Liver (tissue), 9 donors: ENCODE data around the gene PGAM1. TPM values are rescaled to one million over a fixed set of nuclear protein-coding genes. Genes with fewer than 3 reads are reported as not detected.

Experiments used
- DNase-seq: peaks from one replicate; pipeline ENCODE4 v3.0.0-alpha.2; 2017; ENCODE audit warnings: low spot score
- H3K27ac ChIP-seq, 2 donors: one replicate each; pipeline ENCODE4 v1.7.0; 2013; ENCODE audit warnings: inconsistent platforms in 2 of 2, low read length in 2 of 2, control low read depth in 1 of 2, low read depth in 1 of 2, mild to moderate bottlenecking in 1 of 2
- H3K27me3 ChIP-seq, 4 donors: one replicate each; pipeline versions ENCODE4 v1.6.1 to v1.7.0; 2013; ENCODE audit warnings: low read length in 3 of 4, inconsistent platforms in 1 of 4, mild to moderate bottlenecking in 1 of 4, moderate library complexity in 1 of 4; ENCODE audit not compliant: control insufficient read depth in 4 of 4, insufficient read depth in 4 of 4
- H3K36me3 ChIP-seq, 4 donors: one replicate each; pipeline versions ENCODE4 v1.6.1 to v1.7.0; 2013; ENCODE audit warnings: low read length in 3 of 4, mild to moderate bottlenecking in 3 of 4, low read depth in 1 of 4, moderate library complexity in 1 of 4; ENCODE audit not compliant: control insufficient read depth in 4 of 4, insufficient read depth in 3 of 4
- H3K4me1 ChIP-seq, 4 donors: one replicate each; pipeline versions ENCODE4 v1.6.1 to v1.7.0; 2013; ENCODE audit warnings: low read length in 3 of 4, mild to moderate bottlenecking in 3 of 4, moderate library complexity in 1 of 4; ENCODE audit not compliant: control insufficient read depth in 4 of 4, insufficient read depth in 4 of 4
- H3K4me3 ChIP-seq, 3 donors: one replicate each; pipeline versions ENCODE4 v1.6.1 to v1.7.0; 2013; ENCODE audit warnings: low read length in 3 of 3, control low read depth in 1 of 3, low read depth in 1 of 3, mild to moderate bottlenecking in 1 of 3
- H3K9ac ChIP-seq, 2 donors: one replicate each; pipeline ENCODE4 v1.7.0; 2013; ENCODE audit warnings: low read length in 2 of 2, mild to moderate bottlenecking in 2 of 2, moderate library complexity in 2 of 2, control low read depth in 1 of 2, low read depth in 1 of 2
- H3K9me3 ChIP-seq, 4 donors: one replicate each; pipeline versions ENCODE4 v1.6.1 to v1.7.0; 2013; ENCODE audit warnings: low read length in 3 of 4; ENCODE audit not compliant: control insufficient read depth in 4 of 4
- ATF3 ChIP-seq: IDR thresholded peaks from 2 replicates; pipeline ENCODE4 v1.6.1; 2016; ENCODE audit warnings: antibody characterized with exemption
- EGR1 ChIP-seq, 2 donors: IDR thresholded peaks; 2 replicates each; pipeline ENCODE4 v1.6.1; 2016 to 2018; ENCODE audit warnings: antibody characterized with exemption in 2 of 2, low read depth in 2 of 2
- FOXA1 ChIP-seq: IDR thresholded peaks from 2 replicates; pipeline ENCODE4 v1.6.1; 2016; ENCODE audit warnings: antibody characterized with exemption
- GABPA ChIP-seq, 2 donors: IDR thresholded peaks in 1 of 2; conservative IDR thresholded peaks in 1 of 2; 2 replicates each; pipeline ENCODE4 v1.6.1; 2016; ENCODE audit warnings: antibody characterized with exemption in 2 of 2, mild to moderate bottlenecking in 1 of 2, moderate library complexity in 1 of 2
- HNF4A ChIP-seq, 2 donors: conservative IDR thresholded peaks; 2 replicates each; pipeline ENCODE4 v1.6.1; 2016; ENCODE audit warnings: antibody characterized with exemption in 2 of 2, mild to moderate bottlenecking in 2 of 2
- JUND ChIP-seq, 2 donors: IDR thresholded peaks; 2 replicates each; pipeline ENCODE4 v1.6.1; 2016; ENCODE audit warnings: antibody characterized with exemption in 2 of 2
- NR2F2 ChIP-seq: IDR thresholded peaks from 2 replicates; pipeline ENCODE4 v1.6.1; 2016; ENCODE audit warnings: antibody characterized with exemption
- RAD21 ChIP-seq, 2 donors: IDR thresholded peaks; 2 replicates each; pipeline ENCODE4 v1.6.1; 2016; ENCODE audit warnings: antibody characterized with exemption in 2 of 2, mild to moderate bottlenecking in 2 of 2
- REST ChIP-seq: IDR thresholded peaks from 2 replicates; pipeline ENCODE4 v1.6.1; 2016; ENCODE audit warnings: antibody characterized with exemption, mild to moderate bottlenecking
- SP1 ChIP-seq: IDR thresholded peaks from 2 replicates; pipeline ENCODE4 v1.6.1; 2018; ENCODE audit warnings: antibody characterized with exemption, mild to moderate bottlenecking
- TAF1 ChIP-seq: conservative IDR thresholded peaks from 2 replicates; pipeline ENCODE4 v1.6.1; 2016; ENCODE audit warnings: antibody characterized with exemption, mild to moderate bottlenecking
- YY1 ChIP-seq: IDR thresholded peaks from 2 replicates; pipeline ENCODE4 v1.6.1; 2016; ENCODE audit warnings: antibody characterized with exemption, mild to moderate bottlenecking
- ZBTB33 ChIP-seq: IDR thresholded peaks from 2 replicates; pipeline ENCODE4 v1.6.1; 2016; ENCODE audit warnings: antibody characterized with exemption
- WGBS: extraction: QIAGEN DNeasy Blood & Tissue Kit; methylation state at CpG from one replicate; pipeline ENCODE4 v1.1.7; 2013; 5-methylcytosine and 5-hydroxymethylcytosine counted together
- polyA plus RNA-seq, 2 donors: library from polyadenylated mRNA; stranded (reverse) in 1 of 2; unstranded in 1 of 2; fragments of 200-250 nt in 1 of 2; fragments of >200 nt in 1 of 2; fragmentation: Nextera tagmentation in 1 of 2; extraction: Ambion mirVana in 1 of 2; gene quantifications; one replicate each; pipeline versions ENCODE4 v1.2.1 to v1.2.3, GENCODE V29; 2013 to 2015
- total RNA-seq, 2 donors: library from RNA; depleted of rRNA; stranded (reverse); fragments of >200 nt; gene quantifications; one replicate each; pipeline ENCODE4 v1.2.3, GENCODE V29; 2014
- donor health status: healthy.
- donor health status: healthy.
- donor health status: healthy.
- donor health status: healthy.
- donor health status: healthy.

Gene PGAM1
- total and polyA plus RNA-seq, 4 donors, result 52.0 to 178 (median 106) TPM

DNA sequence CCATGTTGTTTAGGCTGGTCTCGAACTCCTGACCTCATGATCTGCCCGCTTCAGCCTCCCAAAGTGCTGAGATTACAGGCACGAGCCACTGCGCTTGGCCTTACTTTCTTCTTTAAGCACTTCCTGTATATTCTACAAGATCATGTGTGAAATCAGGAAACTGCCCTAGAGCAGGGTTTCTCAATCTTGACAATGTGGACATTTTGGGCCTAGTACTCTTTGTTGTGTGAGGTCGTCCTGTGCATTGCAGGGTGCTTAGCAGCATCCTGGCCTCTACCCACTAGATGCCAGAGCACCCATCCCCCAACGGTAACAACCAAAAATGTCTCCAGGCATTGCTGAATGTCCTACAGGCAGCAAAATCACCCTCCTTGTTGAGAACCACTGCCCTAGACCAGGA is 49.6 kb upstream of the PGAM1 start:
- Histone ChIP-seq H3K27me3 (no peaks in the 10 kb centered on the region), H3K27ac (no peak overlapping the region), H3K36me3 (peaks cover 15 to 62% (median 26%) of the 10 kb centered on the region in 4 donors), H3K4me3 (no peak overlapping the region), H3K9ac (no peak overlapping the region), H3K9me3 (no peaks in the 10 kb centered on the region), H3K4me1 (no peaks in the 10 kb centered on the region)
- no peak for DNase-seq
- WGBS, result 86% methylated on average over 6 of the region's 6 CpGs
- TF ChIP-seq REST (no peak), RAD21 (IDR thresholded peaks at IDR 0.05) (no peak), SP1 (no peak), HNF4A (conservative IDR thresholded peaks at IDR 0.05) (no peak), ATF3 (no peak), EGR1 (IDR thresholded peaks at IDR 0.05; ENCODE audit: low read depth in 2 of 2) (no peak), GABPA (IDR thresholded peaks at IDR 0.05 in 1 of 2, conservative IDR thresholded peaks at IDR 0.05 in 1 of 2) (no peak), ZBTB33 (no peak), FOXA1 (no peak)

- no peaks in the 10 kb centered on the region for H3K9me3 ChIP-seq
- no peak for DNase-seq
- no peak overlapping the region for H3K4me3 ChIP-seq
- H3K27ac ChIP-seq, result no peak overlapping the region
- no peak overlapping the region for H3K9ac ChIP-seq
- H3K4me1 ChIP-seq, result no peaks in the 10 kb centered on the region
- no peak for TF ChIP-seq EGR1 (IDR thresholded peaks at IDR 0.05; ENCODE audit: low read depth in 2 of 2)
- TF ChIP-seq NR2F2, result no peak
- TF ChIP-seq SP1, result no peak
- no peak for TF ChIP-seq ZBTB33
- no peak for TF ChIP-seq ATF3
- no peak for TF ChIP-seq YY1
- TF ChIP-seq JUND (IDR thresholded peaks at IDR 0.05), result no peak
- TF ChIP-seq TAF1, result no peak
- 93% methylated on average over 15 of the region's 15 CpGs for WGBS
- peaks cover 8 to 51% (median 18%) of the 10 kb centered on the region in 4 donors for H3K36me3 ChIP-seq
- no peaks in the 10 kb centered on the region for H3K27me3 ChIP-seq
Observed at GRCh38 chr10:97378933-97379921, 46.8 kb upstream of the PGAM1 start.
